Measurements from ENCODE around the gene SMYD3. TPM values are rescaled to one million over a fixed set of nuclear protein-coding genes. Genes with fewer than 3 reads are reported as not detected.

Gene SMYD3
- total and polyA plus RNA-seq, 2 of the 4 experiments (the other 2 are of a cell fraction) = 26.5 to 37.6 TPM

GRCh38 chr1:246552110-246552509 lies 45.0 kb upstream of the SMYD3 start:
- no peak overlapping the region for H3K14ac ChIP-seq (replicated peaks; ENCODE audit: low read depth, low read length)
- H4K8ac ChIP-seq (ENCODE audit: low read depth in 2 of 2, low read length in 2 of 2) = no peak overlapping the region
- BruUV-seq (replicated peaks) = no TSS peak
- H3K9ac ChIP-seq (ENCODE audit: low read depth, low read length) = no peak overlapping the region
- no peak overlapping the region for H3K4me2 ChIP-seq (ENCODE audit: low read depth, low read length)
- H2BK120ac ChIP-seq (ENCODE audit: low read depth, low read length) = no peak overlapping the region
- H3K56ac ChIP-seq (ENCODE audit: extremely low read depth, insufficient read depth, low read length) = no peak overlapping the region
- WGBS, 2 experiments (ENCODE audit: extremely low coverage in 2 of 2, insufficient read length in 1 of 2) = no CpG with 5 or more reads among the region's 6 CpGs
- no peaks in the 10 kb centered on the region for H3K27me3 ChIP-seq (ENCODE audit: control insufficient read depth, insufficient read depth, low read length)
- no peak overlapping the region for H3K23ac ChIP-seq (ENCODE audit: low read depth, low read length)
- H4K91ac ChIP-seq (ENCODE audit: insufficient read depth, low read depth, low read length) = no peak overlapping the region
- H3K4me3 ChIP-seq (ENCODE audit: insufficient read depth, low read depth, low read length) = no peak overlapping the region
- peaks cover 10 to 15% of the 10 kb centered on the region in 2 experiments; a peak in 3 of 4 replicates for H3K79me1 ChIP-seq (ENCODE audit: low read depth in 1 of 2, low read length in 2 of 2)
- dilution Hi-C loops (cut with HindIII; ENCODE audit: low sequenced_read_pairs, unreplicated experiment) = no loop called here
- H2BK15ac ChIP-seq (ENCODE audit: low read depth, low read length) = no peak overlapping the region
- H3K4ac ChIP-seq (ENCODE audit: low read depth, low read length) = no peak overlapping the region
- peaks cover 41% of the 10 kb centered on the region for H3K36me3 ChIP-seq (ENCODE audit: control insufficient read depth, insufficient read depth, low read length)
- H2BK5ac ChIP-seq (ENCODE audit: low read depth, low read length, poor library complexity, severe bottlenecking) = no peak overlapping the region
- no peak overlapping the region for H2AK9ac ChIP-seq (replicated peaks; ENCODE audit: low read depth, low read length, poor library complexity)
- no peak overlapping the region for H4K5ac ChIP-seq (ENCODE audit: low read depth, low read length)
- H2BK20ac ChIP-seq (ENCODE audit: low read depth, low read length) = no peak overlapping the region
- H2AFZ ChIP-seq (replicated peaks; ENCODE audit: low read length, poor library complexity) = no peak overlapping the region
- H3K27ac ChIP-seq (ENCODE audit: insufficient read depth, low read length) = no peak overlapping the region
- intact Hi-C loops (cut with micrococcal nuclease) = no loop called here
- no peak for DNase-seq
- no peaks in the 10 kb centered on the region for H3K9me3 ChIP-seq (ENCODE audit: control insufficient read depth, insufficient read depth, low read length)
- no peak for TF ChIP-seq CEBPB (IDR thresholded peaks at IDR 0.05; ENCODE audit: low read depth, low read length)
- no peak for TF ChIP-seq SMC3 (IDR thresholded peaks at IDR 0.05; ENCODE audit: low read depth, low read length)
- TF ChIP-seq BHLHE40 (IDR thresholded peaks at IDR 0.05; ENCODE audit: low read depth, low read length) = no peak
- no peak for TF ChIP-seq POLR2A (IDR thresholded peaks at IDR 0.05; ENCODE audit: low read depth, low read length)
- no peak for TF ChIP-seq NFE2L2 (IDR thresholded peaks at IDR 0.05; ENCODE audit: low read depth, low read length)
- no peak for TF ChIP-seq CHD1 (IDR thresholded peaks at IDR 0.05; ENCODE audit: low read depth, low read length)
- no peak for TF ChIP-seq RCOR1 (IDR thresholded peaks at IDR 0.05; ENCODE audit: insufficient replicate concordance, low read length)
- TF ChIP-seq, protein P1, sequence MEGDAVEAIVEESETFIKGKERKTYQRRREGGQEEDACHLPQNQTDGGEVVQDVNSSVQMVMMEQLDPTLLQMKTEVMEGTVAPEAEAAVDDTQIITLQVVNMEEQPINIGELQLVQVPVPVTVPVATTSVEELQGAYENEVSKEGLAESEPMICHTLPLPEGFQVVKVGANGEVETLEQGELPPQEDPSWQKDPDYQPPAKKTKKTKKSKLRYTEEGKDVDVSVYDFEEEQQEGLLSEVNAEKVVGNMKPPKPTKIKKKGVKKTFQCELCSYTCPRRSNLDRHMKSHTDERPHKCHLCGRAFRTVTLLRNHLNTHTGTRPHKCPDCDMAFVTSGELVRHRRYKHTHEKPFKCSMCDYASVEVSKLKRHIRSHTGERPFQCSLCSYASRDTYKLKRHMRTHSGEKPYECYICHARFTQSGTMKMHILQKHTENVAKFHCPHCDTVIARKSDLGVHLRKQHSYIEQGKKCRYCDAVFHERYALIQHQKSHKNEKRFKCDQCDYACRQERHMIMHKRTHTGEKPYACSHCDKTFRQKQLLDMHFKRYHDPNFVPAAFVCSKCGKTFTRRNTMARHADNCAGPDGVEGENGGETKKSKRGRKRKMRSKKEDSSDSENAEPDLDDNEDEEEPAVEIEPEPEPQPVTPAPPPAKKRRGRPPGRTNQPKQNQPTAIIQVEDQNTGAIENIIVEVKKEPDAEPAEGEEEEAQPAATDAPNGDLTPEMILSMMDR (conservative IDR thresholded peaks at IDR 0.05; ENCODE audit: low read depth, low read length) = no peak
- no peak for TF ChIP-seq MAFK (IDR thresholded peaks at IDR 0.05; ENCODE audit: low read depth, low read length)
- TF ChIP-seq FOS (IDR thresholded peaks at IDR 0.05; ENCODE audit: low read depth, low read length) = no peak
- TF ChIP-seq, protein P2, sequence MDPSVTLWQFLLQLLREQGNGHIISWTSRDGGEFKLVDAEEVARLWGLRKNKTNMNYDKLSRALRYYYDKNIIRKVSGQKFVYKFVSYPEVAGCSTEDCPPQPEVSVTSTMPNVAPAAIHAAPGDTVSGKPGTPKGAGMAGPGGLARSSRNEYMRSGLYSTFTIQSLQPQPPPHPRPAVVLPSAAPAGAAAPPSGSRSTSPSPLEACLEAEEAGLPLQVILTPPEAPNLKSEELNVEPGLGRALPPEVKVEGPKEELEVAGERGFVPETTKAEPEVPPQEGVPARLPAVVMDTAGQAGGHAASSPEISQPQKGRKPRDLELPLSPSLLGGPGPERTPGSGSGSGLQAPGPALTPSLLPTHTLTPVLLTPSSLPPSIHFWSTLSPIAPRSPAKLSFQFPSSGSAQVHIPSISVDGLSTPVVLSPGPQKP (IDR thresholded peaks at IDR 0.05; ENCODE audit: borderline replicate concordance, low read depth, low read length) = no peak
- no peak for TF ChIP-seq MAZ (IDR thresholded peaks at IDR 0.05; ENCODE audit: borderline replicate concordance, low read depth, low read length)
- no peak for TF ChIP-seq RFX5 (IDR thresholded peaks at IDR 0.05; ENCODE audit: low read depth, low read length)
- 0 out of 2 replicates have a peak, but pooled peaks cover 3% of the 10 kb centered on the region for H4K20me1 ChIP-seq (ENCODE audit: insufficient read depth, low read length)
- POLR2A ChIA-PET (ENCODE audit: unreplicated experiment) = no interaction called here
- no peaks in the 10 kb centered on the region for H3K4me1 ChIP-seq (ENCODE audit: control insufficient read depth, insufficient read depth, low read length)
- no peak overlapping the region for H2AK5ac ChIP-seq (ENCODE audit: low read depth, low read length)
- in situ Hi-C loops (cut with MboI; ENCODE audit: low sequenced_read_pairs) = no loop called here
- ATAC-seq (ENCODE audit: low read depth) = no peak
- no peaks in the 10 kb centered on the region for H3K9me1 ChIP-seq (ENCODE audit: insufficient read depth, low read length)
- H3K18ac ChIP-seq (ENCODE audit: low read depth, low read length) = no peak overlapping the region
- CTCF ChIA-PET = interaction anchor here (0.6 kb wide), 1 partner anchor 53 kb away, joined by 5 read pairs; no protein-coding TSS in a partner anchor
